Lower leg skin (tissue), 4 donors: ENCODE measurements around the gene P3H4. TPM values are rescaled to one million over a fixed set of nuclear protein-coding genes. Genes with fewer than 3 reads are reported as not detected.
"Not testable (repeated sequence)": the region's sequence is repeated elsewhere in the genome, so short reads cannot be mapped to it uniquely, and the experiment has no call there.

Experiments
- DNase-seq, 2 donors: peaks; one replicate each; pipeline ENCODE4 v3.0.0-alpha.2; 2019; ENCODE audit warnings: low spot score in 2 of 2
- H3K4me3 ChIP-seq: fragments of 200-600 bp; sonication (generic); 2 replicates; pipeline ENCODE4 v1.5.1; 2017; ENCODE audit warnings: mild to moderate bottlenecking, low read depth; ENCODE audit not compliant: poor library complexity, severe bottlenecking
- CTCF ChIP-seq, 3 donors: fragments of 450-650 bp; IDR thresholded peaks; one replicate each; pipeline ENCODE4 v1.5.1; 2016; ENCODE audit warnings: antibody characterized with exemption in 3 of 3, mild to moderate bottlenecking in 3 of 3, moderate library complexity in 2 of 3
- POLR2A ChIP-seq, 2 donors: fragments of 450-650 bp; IDR thresholded peaks; one replicate each; pipeline ENCODE4 v1.6.1; 2016 to 2017; ENCODE audit warnings: antibody characterized with exemption in 2 of 2, mild to moderate bottlenecking in 1 of 2, moderate library complexity in 1 of 2
- WGBS, 2 donors: methylation state at CpG; one replicate each; pipeline ENCODE4 v1.1.5; 2018; 5-methylcytosine and 5-hydroxymethylcytosine counted together
- intact Hi-C: fragments of 100-400 bp; cut with DNase I; formaldehyde crosslinking; loops from one replicate; pipeline ENCODE4 v1.15.0; 2023; ENCODE audit warnings: low total_unique reads
- total RNA-seq, 4 donors: library from RNA; depleted of rRNA; stranded (reverse); fragments of >200 nt; gene quantifications; one replicate each; pipeline ENCODE4 v1.1.0, GENCODE V29; 2016

P3H4 gene
- total RNA-seq, 4 donors from 2014 or later, result 12.8 to 14.5 (median 13.2) TPM

GRCh38 chr17:41781404-41782110 lies 30.2 kb downstream of the P3H4 start:
- no peak for DNase-seq
- TF ChIP-seq CTCF (IDR thresholded peaks at IDR 0.05), result no peak
- H3K4me3 ChIP-seq, result no peak overlapping the region
- WGBS, 2 donors, result 51 to 53% methylated on average over 13 of the region's 13 CpGs
- intact Hi-C loops, result no loop called here

- H3K4me3 ChIP-seq, result no peak overlapping the region
- TF ChIP-seq CTCF (IDR thresholded peaks at IDR 0.05), result no peak
- no peak for TF ChIP-seq POLR2A (IDR thresholded peaks at IDR 0.05)
- DNase-seq, result no peak
- WGBS, 2 donors, result 81 to 90% methylated on average over 1 of the region's 1 CpG
- intact Hi-C loops, result no loop called here
Observed at GRCh38 chr17:41779954-41780353, 31.8 kb downstream of the P3H4 start.

GRCh38 chr17:41777574-41778188 lies 34.1 kb downstream of the P3H4 start:
- TF ChIP-seq POLR2A (IDR thresholded peaks at IDR 0.05), result no peak
- TF ChIP-seq CTCF (IDR thresholded peaks at IDR 0.05), result no peak
- 30 to 31% methylated on average over 12 of the region's 12 CpGs for WGBS, 2 donors
- no peak overlapping the region for H3K4me3 ChIP-seq
- intact Hi-C loops, result no loop called here
- DNase-seq, result no peak

- TF ChIP-seq CTCF (IDR thresholded peaks at IDR 0.05) (no peak), POLR2A (IDR thresholded peaks at IDR 0.05) (no peak)
- no peak overlapping the region for H3K4me3 ChIP-seq
- DNase-seq, result no peak
- WGBS, 2 donors, result 45 to 57% methylated on average over 3 to 4 of the region's 4 CpGs
- intact Hi-C loops, result no loop called here
Observed at GRCh38 chr17:41777157-41777573, 34.6 kb downstream of the P3H4 start.

GRCh38 chr17:41776262-41776900 lies 35.4 kb downstream of the P3H4 start:
- intact Hi-C loops, H3K4me3 ChIP-seq, DNase-seq: not testable (repeated sequence)
- 67 to 72% methylated on average over 14 of the region's 14 CpGs for WGBS, 2 donors

GRCh38 chr17:41775394-41776226 lies 36.1 kb downstream of the P3H4 start:
- intact Hi-C loops, result no loop called here
- DNase-seq, result no peak
- 47 to 49% methylated on average over 12 of the region's 12 CpGs for WGBS, 2 donors

More at GRCh38 chr17:41775394-41776226, 36.1 kb downstream of the P3H4 start:
- TF ChIP-seq CTCF (IDR thresholded peaks at IDR 0.05), result no peak
- no peak for TF ChIP-seq POLR2A (IDR thresholded peaks at IDR 0.05)
- no peak overlapping the region for H3K4me3 ChIP-seq
